HG02981 (cell line): Measurements from ENCODE around the gene ALDOB.

ENCODE experiments used
- ATAC-seq: cut with Tn5 transposase; IDR thresholded peaks from one replicate; pipeline ENCODE4 v1.9.1; 2021; ENCODE audit warnings: mild to moderate bottlenecking, moderate library complexity; ENCODE audit not compliant: unreplicated experiment

ALDOB gene

DNA sequence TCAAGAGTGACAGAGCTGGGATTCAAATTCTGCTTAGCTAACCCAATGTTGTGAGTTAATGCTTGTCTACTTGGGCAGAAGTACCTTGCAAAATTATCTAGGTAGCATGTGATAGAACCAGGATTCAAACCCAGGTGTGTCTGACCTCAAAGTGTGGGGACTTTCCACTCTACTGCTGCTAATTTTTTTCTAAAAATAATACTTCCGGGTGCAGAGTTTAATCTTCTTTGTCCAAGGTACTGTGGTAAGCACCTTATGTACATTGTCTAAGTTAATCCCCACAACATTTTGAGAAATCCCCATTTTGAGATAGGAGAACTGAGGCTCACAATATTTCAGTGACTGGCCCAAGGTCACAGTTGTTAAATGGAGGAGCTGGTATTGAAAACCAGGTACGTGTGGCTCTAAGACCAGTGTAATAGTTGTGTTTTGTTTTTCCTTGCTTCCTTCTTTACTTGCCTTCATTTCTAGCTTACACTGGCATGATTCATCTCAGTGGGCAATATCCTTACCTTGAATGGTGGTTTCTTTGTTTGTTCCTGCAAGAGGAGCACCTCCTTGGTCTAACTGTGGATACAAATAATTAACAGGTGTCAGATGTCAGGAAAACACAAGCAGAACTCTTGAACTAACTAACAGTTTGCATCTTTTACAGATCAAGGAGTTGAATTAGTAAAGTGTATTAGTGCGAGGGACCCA, 7.5 kb downstream of the ALDOB start:
- peak; percentile 55 for ATAC-seq

DNA sequence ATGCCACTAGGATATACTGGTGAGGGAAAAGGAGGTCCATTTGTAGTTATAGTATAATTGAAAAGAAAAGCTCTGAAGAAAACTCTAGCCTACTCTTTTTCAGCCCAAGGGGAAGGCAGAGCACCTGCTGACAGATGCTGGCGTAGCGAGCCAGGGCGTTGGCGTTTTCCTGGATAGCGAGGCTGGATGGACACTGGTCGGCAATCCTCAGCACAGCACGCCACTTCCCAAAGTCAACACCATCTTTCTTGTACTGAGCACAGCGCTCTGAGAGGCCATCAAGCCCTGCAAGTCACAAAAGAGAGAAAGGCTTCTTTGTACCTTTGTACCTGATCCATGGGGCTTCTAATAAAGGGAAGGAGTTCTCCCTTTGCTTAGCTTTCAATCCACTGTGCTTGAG, 8.2 kb downstream of the ALDOB start:
- ATAC-seq: no peak

DNA sequence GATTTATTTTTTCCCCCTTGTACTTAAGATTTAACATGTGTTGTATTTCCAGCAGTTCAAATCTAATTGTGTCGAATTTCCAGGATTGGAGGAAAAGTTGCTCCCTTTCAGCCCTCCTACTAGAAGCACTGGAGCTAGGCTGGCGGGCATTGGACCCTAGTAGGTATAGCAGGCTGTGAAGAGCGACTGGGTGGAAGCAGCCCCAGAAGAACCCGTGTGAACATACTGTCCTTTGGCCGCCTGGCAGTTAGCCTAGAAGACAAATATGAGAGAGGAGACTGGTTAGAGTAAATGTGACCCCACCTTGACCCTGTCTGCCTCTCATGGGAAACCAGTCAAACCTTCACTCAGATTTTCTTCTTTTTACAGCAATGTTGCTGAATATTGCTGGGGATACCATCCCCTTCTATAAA, 13.9 kb downstream of the ALDOB start:
- ATAC-seq: no peak

DNA sequence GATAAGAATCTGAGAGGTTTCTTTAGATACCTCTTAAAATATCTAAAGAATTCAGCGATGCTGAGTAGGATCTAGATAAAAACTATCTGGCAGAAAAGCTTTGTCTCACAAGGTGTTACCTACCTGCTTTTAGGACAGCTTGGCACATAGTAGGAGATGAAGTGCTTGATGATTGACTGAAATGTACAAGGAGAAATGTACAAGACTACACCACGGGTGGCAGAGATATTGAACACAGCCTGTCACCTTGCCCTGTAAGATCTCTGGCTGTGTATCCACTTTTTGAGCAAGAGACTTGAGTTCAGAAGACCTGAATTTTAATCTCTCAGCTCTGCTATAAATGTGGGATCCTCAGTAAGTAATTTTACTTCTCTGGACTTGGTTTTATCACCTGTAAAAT, 15.7 kb downstream of the ALDOB start:
- no peak for ATAC-seq

DNA sequence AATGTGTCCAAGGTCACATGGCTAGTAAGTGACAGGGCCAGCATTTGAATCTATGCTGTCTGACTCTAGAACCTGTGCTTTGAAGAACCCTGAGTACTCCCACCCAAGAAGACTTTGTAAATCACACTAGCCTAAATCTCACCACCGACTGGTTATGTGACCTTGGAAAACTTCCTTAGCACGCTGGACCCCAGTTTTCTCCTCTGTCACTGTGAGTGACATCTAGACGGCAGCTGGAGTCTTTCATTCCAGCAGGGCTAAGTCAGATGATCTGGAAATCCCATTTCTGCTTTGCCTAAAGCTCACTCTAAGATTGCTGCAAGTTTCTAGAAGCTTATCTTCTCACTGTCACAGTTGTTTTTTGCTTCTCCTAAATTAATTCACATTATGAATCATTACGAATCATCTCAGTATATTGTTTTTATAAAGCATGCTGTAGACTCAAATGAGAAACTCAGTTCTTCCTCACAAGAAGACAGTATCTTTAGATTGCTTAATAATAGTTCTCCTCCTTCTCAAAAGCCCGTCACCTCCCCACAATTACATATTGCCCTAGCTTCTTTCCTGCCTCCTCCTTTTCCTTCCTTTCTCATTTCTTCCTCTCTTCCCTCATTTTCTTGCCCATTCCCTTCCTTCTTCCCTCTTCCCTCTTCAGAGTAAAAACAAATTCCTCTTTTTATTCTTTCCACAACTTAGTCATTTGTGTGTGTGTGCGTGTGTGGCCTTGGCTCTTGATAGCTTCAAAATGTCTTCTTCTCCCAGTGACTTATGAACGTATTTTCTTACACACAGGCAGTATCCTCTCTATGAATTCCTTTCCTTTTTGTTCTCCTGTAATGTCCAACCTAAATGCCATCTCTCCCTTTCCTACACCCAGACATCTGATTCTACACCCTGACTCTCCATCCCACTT, 16.8 kb downstream of the ALDOB start:
- ATAC-seq: no peak

DNA sequence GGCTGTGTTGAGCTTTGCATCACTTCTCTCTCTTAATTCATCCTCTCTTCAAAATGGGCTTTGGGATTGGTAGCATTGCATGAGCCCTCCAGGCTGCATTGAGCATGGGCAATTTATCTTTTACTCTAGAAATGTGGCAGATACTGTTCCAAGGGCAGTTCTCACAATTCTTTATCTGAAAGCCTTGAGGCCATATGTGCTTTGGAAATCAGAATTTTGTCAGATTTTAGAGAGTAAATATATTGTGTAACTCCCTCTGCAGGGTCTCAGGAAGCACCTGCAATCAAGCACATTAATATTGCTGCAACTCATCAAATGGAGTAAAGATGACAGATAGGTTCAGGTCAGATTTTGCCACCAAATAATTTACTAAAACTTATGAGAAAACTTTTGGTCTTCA, 17.6 kb downstream of the ALDOB start:
- ATAC-seq: no peak

DNA sequence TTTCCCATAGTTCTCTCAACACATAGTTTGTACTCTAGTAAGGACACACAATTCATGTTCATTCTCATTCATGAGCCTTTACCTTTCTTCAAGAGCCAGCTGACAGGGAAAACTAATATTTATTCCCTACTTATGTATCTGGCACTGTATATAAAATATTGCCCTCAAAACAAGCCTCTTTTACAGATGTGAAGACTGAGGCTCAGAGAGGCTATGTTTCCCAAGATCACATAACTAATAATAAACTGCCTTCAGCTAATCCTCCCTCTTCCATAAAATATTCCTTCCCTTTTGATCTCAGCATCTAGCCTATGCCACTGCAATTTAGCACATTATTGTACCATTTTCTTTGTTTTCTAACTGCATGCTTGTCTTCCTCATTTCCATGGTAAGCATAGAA, 18.2 kb downstream of the ALDOB start:
- no peak for ATAC-seq

DNA sequence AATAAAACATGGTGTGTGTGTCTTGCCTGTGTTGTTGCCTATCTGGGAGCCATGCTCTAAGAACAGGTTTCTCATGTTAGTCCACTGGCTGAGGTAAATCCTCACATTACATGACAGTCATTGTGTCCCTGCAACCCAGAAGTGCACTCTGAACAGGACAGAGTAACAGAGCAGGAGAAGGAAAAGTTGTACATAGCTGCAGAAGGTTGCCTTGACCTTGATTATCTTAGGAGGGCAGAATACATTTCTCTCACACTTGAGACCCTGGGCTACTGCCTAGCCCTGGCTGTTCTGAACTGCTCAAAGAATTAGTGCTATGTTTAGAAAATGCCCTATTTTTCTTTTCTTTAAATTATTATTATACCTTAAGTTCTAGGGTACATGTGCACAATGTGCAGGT, 20.0 kb downstream of the ALDOB start:
- ATAC-seq: no peak

DNA sequence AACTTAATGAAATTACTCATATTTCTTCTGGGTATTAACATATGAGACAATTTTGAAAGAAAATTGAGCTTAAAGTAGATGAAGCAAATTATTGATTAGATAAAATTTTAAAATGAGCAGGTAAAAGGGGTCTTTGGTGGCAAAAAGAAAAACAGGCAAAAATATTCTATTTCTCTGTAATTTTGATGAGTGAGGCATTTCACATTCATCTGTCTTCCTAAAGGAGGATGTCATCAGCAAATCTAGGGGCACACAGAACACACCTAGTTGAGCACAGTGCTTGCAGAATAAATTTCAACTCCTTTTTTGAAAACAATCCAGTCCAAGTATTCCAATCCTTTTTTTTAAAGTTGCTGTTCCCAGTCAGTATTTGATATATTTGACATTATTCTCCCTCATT, 20.7 kb downstream of the ALDOB start:
- no peak for ATAC-seq

DNA sequence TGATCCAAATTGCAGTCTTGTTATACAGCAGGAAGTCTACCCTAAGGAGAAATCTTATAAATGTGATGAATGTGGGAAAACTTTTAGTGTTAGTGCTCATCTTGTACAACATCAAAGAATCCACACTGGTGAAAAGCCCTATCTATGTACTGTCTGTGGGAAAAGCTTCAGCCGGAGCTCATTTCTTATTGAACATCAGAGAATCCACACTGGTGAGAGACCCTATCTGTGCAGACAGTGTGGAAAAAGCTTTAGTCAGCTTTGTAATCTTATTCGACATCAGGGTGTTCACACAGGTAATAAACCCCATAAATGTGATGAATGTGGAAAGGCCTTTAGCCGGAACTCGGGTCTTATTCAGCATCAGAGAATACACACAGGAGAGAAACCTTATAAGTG, 26.5 kb downstream of the ALDOB start:
- ATAC-seq: no peak

DNA sequence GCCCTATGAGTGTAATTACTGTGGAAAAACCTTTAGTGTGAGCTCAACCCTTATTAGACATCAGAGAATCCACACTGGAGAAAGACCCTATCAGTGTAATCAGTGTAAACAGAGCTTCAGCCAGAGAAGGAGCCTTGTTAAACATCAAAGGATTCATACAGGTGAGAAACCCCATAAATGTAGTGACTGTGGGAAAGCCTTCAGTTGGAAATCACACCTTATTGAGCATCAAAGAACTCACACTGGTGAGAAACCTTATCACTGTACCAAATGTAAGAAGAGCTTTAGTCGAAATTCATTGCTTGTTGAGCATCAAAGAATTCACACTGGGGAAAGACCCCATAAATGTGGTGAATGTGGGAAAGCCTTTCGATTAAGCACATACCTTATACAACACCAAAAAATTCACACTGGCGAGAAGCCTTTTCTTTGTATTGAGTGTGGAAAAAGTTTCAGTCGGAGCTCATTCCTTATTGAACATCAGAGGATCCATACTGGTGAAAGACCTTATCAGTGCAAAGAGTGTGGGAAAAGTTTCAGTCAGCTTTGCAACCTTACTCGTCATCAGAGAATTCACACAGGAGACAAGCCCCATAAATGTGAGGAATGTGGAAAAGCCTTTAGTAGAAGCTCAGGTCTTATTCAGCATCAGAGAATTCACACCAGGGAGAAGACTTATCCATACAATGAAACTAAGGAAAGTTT, 27.0 kb downstream of the ALDOB start:
- no peak for ATAC-seq

DNA sequence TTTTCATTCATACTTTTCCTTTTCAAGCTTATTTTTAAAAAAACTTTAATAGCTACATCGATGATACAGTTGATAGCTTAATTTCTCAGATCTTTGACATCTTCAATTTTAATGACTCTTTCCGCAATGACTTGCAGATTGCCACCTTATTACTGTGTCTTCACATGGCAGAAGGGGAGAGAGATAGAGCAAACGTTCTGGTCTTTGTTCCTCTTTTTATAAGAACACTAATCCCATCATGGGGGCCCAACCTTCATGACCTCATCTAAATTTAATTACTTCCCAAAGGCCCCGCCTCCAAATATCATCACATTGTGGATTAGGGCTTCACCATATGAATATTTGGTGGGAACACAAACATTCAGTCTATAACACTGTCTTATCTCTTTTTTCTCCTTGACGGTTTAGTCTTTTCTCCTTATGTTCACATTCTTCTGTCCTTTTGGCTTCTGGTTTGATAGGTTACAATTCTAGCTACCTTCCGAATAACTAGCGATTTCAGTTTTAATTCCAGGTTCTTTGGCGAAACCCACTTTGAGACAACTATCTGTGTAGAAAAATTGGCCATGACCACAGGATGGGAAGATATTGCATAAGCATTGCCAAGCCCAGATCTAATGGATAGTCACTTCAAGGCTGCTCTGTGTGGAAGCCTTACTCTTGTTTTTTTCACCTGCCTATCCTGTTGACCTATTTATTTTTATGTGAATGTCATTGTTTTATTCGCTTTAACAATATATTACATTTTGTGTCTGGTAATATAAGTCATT, 31.9 kb downstream of the ALDOB start:
- no peak for ATAC-seq

DNA sequence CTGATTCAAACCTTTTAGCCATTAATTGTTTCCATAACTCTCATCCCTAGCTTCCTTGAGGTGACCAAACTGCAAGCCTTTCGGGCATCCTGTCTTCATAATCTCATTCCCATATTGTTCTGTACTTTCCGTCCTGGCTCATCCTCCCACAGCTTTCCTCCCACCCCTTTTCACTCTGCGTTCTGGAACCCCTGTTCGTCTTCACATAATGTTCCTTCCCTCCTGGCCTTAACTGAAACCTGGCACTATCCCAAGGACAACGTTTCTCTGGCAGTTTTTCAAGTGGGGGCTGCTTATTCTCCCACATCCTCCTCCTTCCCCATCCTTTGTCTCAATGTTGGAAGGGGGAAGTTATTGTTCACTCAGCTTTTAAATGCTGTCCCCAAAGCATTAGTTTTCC, 35.5 kb downstream of the ALDOB start:
- no peak for ATAC-seq

DNA sequence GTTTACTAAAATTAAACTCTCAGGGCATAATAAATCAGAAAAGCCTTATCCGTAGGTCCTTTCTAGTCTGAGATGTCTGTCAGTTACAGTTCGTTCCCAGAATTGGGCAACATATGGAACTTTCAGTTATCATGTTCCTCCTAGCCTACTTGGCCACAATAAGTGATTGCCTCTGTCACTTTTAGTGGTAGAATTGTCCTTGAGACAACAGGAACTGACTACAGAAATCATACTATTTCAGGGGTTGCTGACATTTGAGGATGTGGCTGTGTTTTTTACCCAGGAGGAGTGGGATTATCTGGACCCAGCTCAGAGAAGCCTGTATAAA, 36.0 kb downstream of the ALDOB start:
- ATAC-seq: no peak

DNA sequence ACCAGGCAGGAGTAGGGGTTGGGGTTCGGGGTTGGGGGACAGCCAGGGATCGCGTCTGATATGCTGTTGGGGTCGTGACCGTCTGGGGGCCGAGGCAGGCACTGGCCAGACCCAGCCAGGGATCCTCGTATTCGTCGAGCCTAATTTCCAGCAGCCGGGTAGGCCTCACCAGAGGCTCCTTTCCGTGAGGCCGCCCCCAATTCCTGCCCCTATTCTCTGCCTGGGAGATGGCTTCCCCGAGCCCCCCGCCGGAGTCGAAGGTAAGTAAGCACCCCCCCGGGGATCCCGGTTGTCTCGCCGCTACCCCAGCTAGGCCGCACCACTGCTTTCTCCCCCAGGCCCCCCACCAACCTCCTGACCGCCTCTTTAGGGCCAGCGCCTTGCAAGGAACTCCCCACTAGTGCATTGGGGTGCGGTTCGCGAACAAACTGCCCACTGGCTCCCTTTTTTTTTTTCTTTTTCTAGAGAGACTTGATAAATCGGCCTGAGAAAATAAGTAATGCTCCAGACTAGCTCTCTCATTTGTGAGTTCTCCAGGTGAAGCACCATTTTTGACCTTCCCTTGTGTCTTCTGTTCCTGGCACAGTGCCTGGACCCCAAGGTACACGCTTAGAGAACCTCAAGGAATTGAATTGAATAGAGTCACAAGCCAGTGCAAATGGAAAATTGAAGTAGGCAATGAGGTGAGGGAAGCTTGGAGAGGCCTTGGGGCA, 36.5 kb downstream of the ALDOB start:
- peak; percentile 7 for ATAC-seq

DNA sequence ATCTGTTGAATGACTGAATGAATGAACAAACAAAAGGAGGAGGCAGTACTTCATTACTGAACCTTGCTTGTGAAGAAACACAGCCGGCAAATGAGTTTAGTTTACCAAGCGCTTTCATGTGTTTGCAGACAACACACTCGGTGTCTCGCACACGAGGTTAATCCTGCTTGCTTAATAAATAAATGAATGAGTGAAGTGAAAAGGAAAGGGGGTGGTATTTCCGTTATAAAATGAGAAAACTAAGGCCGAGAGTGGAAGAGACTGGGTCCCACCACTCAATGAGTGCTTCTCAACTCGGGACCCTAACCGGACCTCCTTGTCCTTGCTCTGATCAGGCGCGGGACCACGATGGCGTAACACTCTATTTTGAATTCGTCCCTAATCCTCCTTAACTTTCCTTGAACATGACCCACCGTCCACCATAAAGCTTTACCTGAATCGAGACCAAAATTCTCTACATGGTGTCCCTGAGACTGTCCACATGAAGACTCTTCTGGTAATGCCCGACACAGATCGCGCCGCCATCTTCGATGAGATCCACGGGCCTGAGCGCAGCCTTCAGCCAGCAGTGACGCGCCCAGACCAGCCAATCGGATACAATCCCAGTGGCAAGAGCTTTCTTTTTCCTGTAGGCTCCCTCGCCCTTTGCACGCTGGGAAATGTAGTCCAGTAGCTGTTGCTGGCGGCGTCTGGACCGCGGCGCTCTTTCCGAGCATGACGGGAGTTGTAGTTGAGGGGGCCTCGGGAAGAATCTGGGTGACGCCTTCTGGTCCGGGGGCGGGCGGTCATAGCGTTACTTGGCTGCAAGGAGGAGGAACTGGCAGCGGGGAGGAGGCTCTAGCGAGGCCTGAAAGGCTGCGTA, 37.3 kb downstream of the ALDOB start, which contains the start of the genes MRPL50 and ZNF189:
TSS of gene MRPL50 (minus strand) at position 551 of the 862 bp plus-strand sequence. CDS start at position 525, 26 bp downstream.
TSS of gene ZNF189 (plus strand) at position 784 of the 862 bp plus-strand sequence. CDS start 306 bp downstream, outside the sequence.
- ATAC-seq: peak; percentile 97

DNA sequence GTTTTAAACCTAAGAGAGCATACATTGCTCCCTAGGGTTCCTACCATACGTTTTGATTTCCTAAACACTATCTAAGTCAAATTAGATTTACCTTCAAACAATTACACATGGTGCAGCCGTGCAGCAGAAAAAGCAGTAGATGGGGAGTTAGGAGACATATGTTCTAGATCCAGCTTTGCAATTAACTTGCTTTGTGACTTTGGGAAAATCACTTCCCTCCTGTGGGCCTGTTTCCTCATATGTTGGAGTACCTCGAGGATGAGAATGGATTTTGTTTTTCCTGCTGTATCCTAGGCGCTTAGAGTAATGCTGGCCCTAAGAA, 37.9 kb downstream of the ALDOB start:
- no peak for ATAC-seq

DNA sequence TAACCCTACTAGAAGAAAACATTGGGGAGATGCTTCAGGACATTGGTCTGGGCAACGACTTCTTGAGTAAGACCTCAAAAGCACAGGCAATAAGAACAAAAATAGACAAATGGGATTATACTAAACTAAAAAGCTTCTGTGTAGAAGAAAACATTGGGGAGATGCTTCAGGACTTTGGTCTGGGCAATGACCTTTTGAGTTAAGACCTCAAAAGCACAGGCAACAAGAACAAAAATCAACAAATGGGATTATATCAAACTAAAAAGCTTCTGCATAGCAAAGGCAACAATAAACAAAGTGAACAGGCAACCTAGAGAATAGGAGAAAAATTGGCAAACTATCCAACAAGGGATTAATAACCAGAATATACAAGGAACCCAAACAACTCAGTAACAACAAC, 40.9 kb downstream of the ALDOB start:
- no peak for ATAC-seq

DNA sequence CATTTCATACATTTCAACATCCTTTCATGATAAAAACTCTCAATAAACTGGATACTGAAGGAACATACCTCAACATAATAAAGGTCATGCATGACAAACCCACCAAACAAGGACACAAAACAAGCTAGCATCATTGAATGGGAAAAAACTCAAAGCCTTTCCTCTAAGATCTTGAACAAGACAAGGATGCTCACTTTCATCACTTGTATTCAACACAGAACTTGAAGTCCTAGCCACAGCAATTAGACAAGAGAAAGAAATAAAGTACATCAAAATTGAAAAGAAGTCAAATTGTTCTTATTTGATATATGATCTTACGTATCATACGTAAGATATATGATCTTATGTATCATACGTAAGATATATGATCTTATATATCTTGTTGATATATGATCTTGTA, 42.4 kb downstream of the ALDOB start:
- no peak for ATAC-seq
